ENCODE data around the gene MKKS. TPM values are rescaled to one million over a fixed set of nuclear protein-coding genes. Genes with fewer than 3 reads are reported as not detected.

Gene MKKS
- total and polyA plus RNA-seq, 2 of the 13 experiments (the other 11 are each of a cell fraction or from before 2014, with no cell fraction given), result 26.7 to 34.5 TPM

DNA sequence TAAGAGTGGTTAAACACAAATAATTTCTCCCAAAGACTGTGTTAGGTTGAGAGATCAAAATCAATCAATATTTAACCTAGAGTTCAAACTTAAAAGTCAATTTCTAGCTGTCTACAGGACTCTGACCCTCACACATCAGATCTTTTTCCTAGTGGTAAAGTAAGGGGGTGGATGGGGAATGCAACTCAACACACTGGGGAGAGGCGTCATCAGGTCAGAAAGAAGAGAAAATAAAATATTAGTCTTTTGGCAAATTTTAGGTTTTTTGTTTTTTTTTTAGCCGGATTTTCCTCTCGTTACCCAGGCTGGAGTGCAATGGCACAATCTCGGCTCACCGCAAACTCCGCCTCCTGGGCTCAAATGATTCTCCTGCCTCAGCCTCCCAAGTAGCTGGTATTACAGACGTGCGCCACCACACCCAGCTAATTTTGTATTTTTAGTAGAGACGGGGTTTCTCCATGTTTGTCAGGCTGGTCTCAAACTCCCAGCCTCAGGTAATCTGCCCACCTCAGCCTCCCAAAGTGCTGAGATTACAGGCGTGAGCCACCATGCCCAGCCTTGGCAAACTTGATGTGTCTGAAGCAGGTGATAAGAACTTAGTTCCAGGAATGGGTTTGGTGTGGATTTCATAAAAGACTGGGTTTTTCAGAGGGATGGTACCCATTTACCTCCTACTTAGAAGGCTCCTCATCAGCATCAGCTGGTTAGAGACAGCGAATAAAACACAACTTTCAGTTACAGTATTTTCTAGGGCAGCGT, 65.9 kb downstream of the MKKS start (continued):
- no peak for TF ChIP-seq ZNF709 (CRISPR knock-in tag; IDR thresholded peaks at IDR 0.05)
- TF ChIP-seq ZNF766 (CRISPR knock-in tag; IDR thresholded peaks at IDR 0.05; ENCODE audit: borderline replicate concordance), result no peak
- TF ChIP-seq, protein P1, sequence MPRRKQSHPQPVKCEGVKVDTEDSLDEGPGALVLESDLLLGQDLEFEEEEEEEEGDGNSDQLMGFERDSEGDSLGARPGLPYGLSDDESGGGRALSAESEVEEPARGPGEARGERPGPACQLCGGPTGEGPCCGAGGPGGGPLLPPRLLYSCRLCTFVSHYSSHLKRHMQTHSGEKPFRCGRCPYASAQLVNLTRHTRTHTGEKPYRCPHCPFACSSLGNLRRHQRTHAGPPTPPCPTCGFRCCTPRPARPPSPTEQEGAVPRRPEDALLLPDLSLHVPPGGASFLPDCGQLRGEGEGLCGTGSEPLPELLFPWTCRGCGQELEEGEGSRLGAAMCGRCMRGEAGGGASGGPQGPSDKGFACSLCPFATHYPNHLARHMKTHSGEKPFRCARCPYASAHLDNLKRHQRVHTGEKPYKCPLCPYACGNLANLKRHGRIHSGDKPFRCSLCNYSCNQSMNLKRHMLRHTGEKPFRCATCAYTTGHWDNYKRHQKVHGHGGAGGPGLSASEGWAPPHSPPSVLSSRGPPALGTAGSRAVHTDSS (CRISPR knock-in tag; conservative IDR thresholded peaks at IDR 0.05), result no peak
- no peak for TF ChIP-seq HNRNPK (IDR thresholded peaks at IDR 0.05; ENCODE audit: low read depth, low read length, poor library complexity, severe bottlenecking)
- TF ChIP-seq, protein P2, sequence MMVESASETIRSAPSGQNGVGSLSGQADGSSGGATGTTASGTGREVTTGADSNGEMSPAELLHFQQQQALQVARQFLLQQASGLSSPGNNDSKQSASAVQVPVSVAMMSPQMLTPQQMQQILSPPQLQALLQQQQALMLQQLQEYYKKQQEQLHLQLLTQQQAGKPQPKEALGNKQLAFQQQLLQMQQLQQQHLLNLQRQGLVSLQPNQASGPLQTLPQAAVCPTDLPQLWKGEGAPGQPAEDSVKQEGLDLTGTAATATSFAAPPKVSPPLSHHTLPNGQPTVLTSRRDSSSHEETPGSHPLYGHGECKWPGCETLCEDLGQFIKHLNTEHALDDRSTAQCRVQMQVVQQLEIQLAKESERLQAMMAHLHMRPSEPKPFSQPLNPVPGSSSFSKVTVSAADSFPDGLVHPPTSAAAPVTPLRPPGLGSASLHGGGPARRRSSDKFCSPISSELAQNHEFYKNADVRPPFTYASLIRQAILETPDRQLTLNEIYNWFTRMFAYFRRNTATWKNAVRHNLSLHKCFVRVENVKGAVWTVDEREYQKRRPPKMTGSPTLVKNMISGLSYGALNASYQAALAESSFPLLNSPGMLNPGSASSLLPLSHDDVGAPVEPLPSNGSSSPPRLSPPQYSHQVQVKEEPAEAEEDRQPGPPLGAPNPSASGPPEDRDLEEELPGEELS (CRISPR knock-in tag; IDR thresholded peaks at IDR 0.05), result peak; percentile 85
- no peak; the same call in 1 of the 2 replicates for TF ChIP-seq ZNF557 (CRISPR knock-in tag; IDR thresholded peaks at IDR 0.05)
- no peak for TF ChIP-seq ZNF556 (CRISPR knock-in tag; IDR thresholded peaks at IDR 0.05; ENCODE audit: borderline replicate concordance)
- TF ChIP-seq, protein P3, sequence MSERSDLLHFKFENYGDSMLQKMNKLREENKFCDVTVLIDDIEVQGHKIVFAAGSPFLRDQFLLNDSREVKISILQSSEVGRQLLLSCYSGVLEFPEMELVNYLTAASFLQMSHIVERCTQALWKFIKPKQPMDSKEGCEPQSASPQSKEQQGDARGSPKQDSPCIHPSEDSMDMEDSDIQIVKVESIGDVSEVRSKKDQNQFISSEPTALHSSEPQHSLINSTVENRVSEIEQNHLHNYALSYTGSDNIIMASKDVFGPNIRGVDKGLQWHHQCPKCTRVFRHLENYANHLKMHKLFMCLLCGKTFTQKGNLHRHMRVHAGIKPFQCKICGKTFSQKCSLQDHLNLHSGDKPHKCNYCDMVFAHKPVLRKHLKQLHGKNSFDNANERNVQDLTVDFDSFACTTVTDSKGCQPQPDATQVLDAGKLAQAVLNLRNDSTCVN (CRISPR knock-in tag; IDR thresholded peaks at IDR 0.05; ENCODE audit: borderline replicate concordance), result no peak
- no peak for TF ChIP-seq SMAD9 (CRISPR knock-in tag; IDR thresholded peaks at IDR 0.05)
- no peak for TF ChIP-seq ZFYVE20 (CRISPR knock-in tag; IDR thresholded peaks at IDR 0.05; ENCODE audit: borderline replicate concordance, low read depth)
- peak; percentile 79; the same call in 1 of the 2 replicates for TF ChIP-seq BRD4 (CRISPR knock-in tag; IDR thresholded peaks at IDR 0.05)
- no peak for TF ChIP-seq HCFC1 (IDR thresholded peaks at IDR 0.05; ENCODE audit: low read depth, low read length)
- TF ChIP-seq MZF1 (CRISPR knock-in tag; IDR thresholded peaks at IDR 0.05; ENCODE audit: borderline replicate concordance), result no peak
- TF ChIP-seq, protein P4, sequence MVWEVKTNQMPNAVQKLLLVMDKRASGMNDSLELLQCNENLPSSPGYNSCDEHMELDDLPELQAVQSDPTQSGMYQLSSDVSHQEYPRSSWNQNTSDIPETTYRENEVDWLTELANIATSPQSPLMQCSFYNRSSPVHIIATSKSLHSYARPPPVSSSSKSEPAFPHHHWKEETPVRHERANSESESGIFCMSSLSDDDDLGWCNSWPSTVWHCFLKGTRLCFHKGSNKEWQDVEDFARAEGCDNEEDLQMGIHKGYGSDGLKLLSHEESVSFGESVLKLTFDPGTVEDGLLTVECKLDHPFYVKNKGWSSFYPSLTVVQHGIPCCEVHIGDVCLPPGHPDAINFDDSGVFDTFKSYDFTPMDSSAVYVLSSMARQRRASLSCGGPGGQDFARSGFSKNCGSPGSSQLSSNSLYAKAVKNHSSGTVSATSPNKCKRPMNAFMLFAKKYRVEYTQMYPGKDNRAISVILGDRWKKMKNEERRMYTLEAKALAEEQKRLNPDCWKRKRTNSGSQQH (CRISPR knock-in tag; IDR thresholded peaks at IDR 0.05; ENCODE audit: low read depth), result no peak; the same call in 1 of the 2 replicates
- TF ChIP-seq, protein P5, sequence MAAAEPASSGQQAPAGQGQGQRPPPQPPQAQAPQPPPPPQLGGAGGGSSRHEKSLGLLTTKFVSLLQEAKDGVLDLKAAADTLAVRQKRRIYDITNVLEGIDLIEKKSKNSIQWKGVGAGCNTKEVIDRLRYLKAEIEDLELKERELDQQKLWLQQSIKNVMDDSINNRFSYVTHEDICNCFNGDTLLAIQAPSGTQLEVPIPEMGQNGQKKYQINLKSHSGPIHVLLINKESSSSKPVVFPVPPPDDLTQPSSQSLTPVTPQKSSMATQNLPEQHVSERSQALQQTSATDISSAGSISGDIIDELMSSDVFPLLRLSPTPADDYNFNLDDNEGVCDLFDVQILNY (CRISPR knock-in tag; conservative IDR thresholded peaks at IDR 0.05), result no peak
- no peak for TF ChIP-seq ZNF780A (CRISPR knock-in tag; IDR thresholded peaks at IDR 0.05)
- no peak for TF ChIP-seq NFKB2 (CRISPR knock-in tag; IDR thresholded peaks at IDR 0.05; ENCODE audit: borderline replicate concordance)
- TF ChIP-seq DR1 (CRISPR knock-in tag; IDR thresholded peaks at IDR 0.05), result no peak
- TF ChIP-seq ZBTB3 (CRISPR knock-in tag; IDR thresholded peaks at IDR 0.05; ENCODE audit: borderline replicate concordance, low read depth), result no peak
- TF ChIP-seq, protein P6, sequence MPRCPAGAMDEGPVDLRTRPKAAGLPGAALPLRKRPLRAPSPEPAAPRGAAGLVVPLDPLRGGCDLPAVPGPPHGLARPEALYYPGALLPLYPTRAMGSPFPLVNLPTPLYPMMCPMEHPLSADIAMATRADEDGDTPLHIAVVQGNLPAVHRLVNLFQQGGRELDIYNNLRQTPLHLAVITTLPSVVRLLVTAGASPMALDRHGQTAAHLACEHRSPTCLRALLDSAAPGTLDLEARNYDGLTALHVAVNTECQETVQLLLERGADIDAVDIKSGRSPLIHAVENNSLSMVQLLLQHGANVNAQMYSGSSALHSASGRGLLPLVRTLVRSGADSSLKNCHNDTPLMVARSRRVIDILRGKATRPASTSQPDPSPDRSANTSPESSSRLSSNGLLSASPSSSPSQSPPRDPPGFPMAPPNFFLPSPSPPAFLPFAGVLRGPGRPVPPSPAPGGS (CRISPR knock-in tag; IDR thresholded peaks at IDR 0.05), result no peak
- peak; percentile 96 for TF ChIP-seq MIXL1 (CRISPR knock-in tag; IDR thresholded peaks at IDR 0.05)

Measured in HepG2 (cell line).